HepG2 (cell line): ENCODE measurements around the gene RNU6-1. TPM values are rescaled to one million over a fixed set of nuclear protein-coding genes. Genes with fewer than 3 reads are reported as not detected.
A peak's percentile ranks its signal among the peaks of the same experiment; 100 is the strongest.

Experiments
- ATRX ChIP-seq: sonication (generic); formaldehyde crosslinking; IDR thresholded peaks from 2 replicates; pipeline ENCODE4 v1.4.0; 2020; ENCODE audit warnings: missing genetic modification reagents, borderline replicate concordance
- KMT2A ChIP-seq: sonication (generic); formaldehyde crosslinking; IDR thresholded peaks from 2 replicates; pipeline ENCODE4 v1.4.0; 2020; ENCODE audit warnings: missing genetic modification reagents
- MATR3 ChIP-seq: sonication (generic); formaldehyde crosslinking; IDR thresholded peaks from 2 replicates; pipeline ENCODE4 v1.4.0; 2020; ENCODE audit warnings: missing genetic modification reagents
- NFE2L2 ChIP-seq: fragments of 150-350 bp; IDR thresholded peaks from 2 replicates; pipeline ENCODE4 v1.6.1; 2014; ENCODE audit warnings: low read length
- RAD21 ChIP-seq: fragments of 450-650 bp; formaldehyde crosslinking; IDR thresholded peaks from 2 replicates; pipeline ENCODE4 v1.5.0; 2020; ENCODE audit warnings: mild to moderate bottlenecking
- RFX3 ChIP-seq: IDR thresholded peaks from 2 replicates; pipeline ENCODE4 v1.6.1; 2016; ENCODE audit warnings: missing biosample characterization, missing genetic modification reagents
- SMARCC2 ChIP-seq: fragments of 450-650 bp; IDR thresholded peaks from 2 replicates; pipeline ENCODE4 v1.6.1; 2017; ENCODE audit warnings: antibody characterized with exemption, mild to moderate bottlenecking
- SOX6 ChIP-seq, 2 experiments: fragments of 450-650 bp in 1 of 2; sonication (generic) in 1 of 2; formaldehyde crosslinking in 1 of 2; IDR thresholded peaks; 2 replicates each; pipeline versions ENCODE4 v1.4.0 to v1.6.1; 2017 to 2020; ENCODE audit warnings: antibody characterized with exemption in 1 of 2, mild to moderate bottlenecking in 1 of 2, missing genetic modification reagents in 1 of 2
- ZNF292 ChIP-seq: sonication (generic); formaldehyde crosslinking; IDR thresholded peaks from 2 replicates; pipeline ENCODE4 v1.8.1; 2022; ENCODE audit warnings: mild to moderate bottlenecking, low read depth, missing genetic modification reagents, borderline replicate concordance
- ZNF331 ChIP-seq: sonication (generic); formaldehyde crosslinking; IDR thresholded peaks from 2 replicates; pipeline ENCODE4 v1.4.0; 2020; ENCODE audit warnings: missing genetic modification reagents
- ZNF343 ChIP-seq: sonication (generic); formaldehyde crosslinking; IDR thresholded peaks from 2 replicates; pipeline ENCODE4 v1.4.0; 2020; ENCODE audit warnings: mild to moderate bottlenecking, missing genetic modification reagents
- ZNF432 ChIP-seq: sonication (generic); formaldehyde crosslinking; IDR thresholded peaks from 2 replicates; pipeline ENCODE4 v1.5.0; 2020; ENCODE audit warnings: missing genetic modification reagents, mild to moderate bottlenecking, borderline replicate concordance
- ZNF615 ChIP-seq: sonication (generic); formaldehyde crosslinking; IDR thresholded peaks from 2 replicates; pipeline ENCODE4 v1.5.0; 2020; ENCODE audit warnings: mild to moderate bottlenecking, missing genetic modification reagents, borderline replicate concordance
- ZNF777 ChIP-seq: sonication (generic); formaldehyde crosslinking; IDR thresholded peaks from 2 replicates; pipeline ENCODE4 v1.4.0; 2020; ENCODE audit warnings: missing genetic modification reagents
- ZNF780A ChIP-seq: sonication (generic); formaldehyde crosslinking; IDR thresholded peaks from 2 replicates; pipeline ENCODE4 v1.8.0; 2022; ENCODE audit warnings: mild to moderate bottlenecking, missing genetic modification reagents, moderate library complexity
- polyA plus RNA-seq, 8 experiments: library from polyadenylated mRNA; depleted of rRNA in 3 of 8; stranded (reverse) in 7 of 8; unstranded in 1 of 8; fragments of >200 nt; fragmentation: Illumina TruSeq in 4 of 8; extraction: Trizol in 4 of 8; gene quantifications; 2 replicates each; pipeline versions ENCODE4 v1.2.1 to v1.2.3, GENCODE V29; 2011 to 2016; ENCODE audit warnings: low read depth in 4 of 8, missing spikeins in 1 of 8, mixed read lengths in 1 of 8; ENCODE audit not compliant: insufficient read depth in 1 of 8
- total RNA-seq, 5 experiments: library from RNA; depleted of rRNA; stranded (reverse); fragments of >200 nt; fragmentation: Illumina TruSeq; extraction: Trizol; gene quantifications; 2 replicates each; pipeline ENCODE4 v1.2.3, GENCODE V29; 2016; ENCODE audit warnings: low read depth in 1 of 5
- TF ChIP-seq, protein P1 (sequence below): sonication (generic); formaldehyde crosslinking; IDR thresholded peaks from 2 replicates; pipeline ENCODE4 v1.4.0; 2020; ENCODE audit warnings: mild to moderate bottlenecking, missing genetic modification reagents
- TF ChIP-seq, protein P2 (sequence below): sonication (generic); formaldehyde crosslinking; IDR thresholded peaks from 2 replicates; pipeline ENCODE4 v1.5.1; 2020; ENCODE audit warnings: missing genetic modification reagents, mild to moderate bottlenecking, borderline replicate concordance
- TF ChIP-seq, protein P3 (sequence below): IDR thresholded peaks from 2 replicates; pipeline ENCODE4 v1.6.1; 2016; ENCODE audit warnings: low read depth, control low read depth
- TF ChIP-seq, protein P4 (sequence below): sonication (generic); formaldehyde crosslinking; IDR thresholded peaks from 2 replicates; pipeline ENCODE4 v1.4.0; 2020; ENCODE audit warnings: missing genetic modification reagents, low read depth, mild to moderate bottlenecking, borderline replicate concordance
- TF ChIP-seq, protein P5 (sequence below): sonication (generic); formaldehyde crosslinking; IDR thresholded peaks from 2 replicates; pipeline ENCODE4 v1.4.0; 2020; ENCODE audit warnings: missing genetic modification reagents
- TF ChIP-seq, protein P6 (sequence below): sonication (generic); formaldehyde crosslinking; IDR thresholded peaks from 2 replicates; pipeline ENCODE4 v1.5.1; 2020; ENCODE audit warnings: mild to moderate bottlenecking, missing genetic modification reagents, moderate library complexity

RNU6-1 gene
- total and polyA plus RNA-seq, 2 of the 13 experiments (the other 11 are each of a cell fraction or from before 2014, with no cell fraction given), result under 0.01 TPM; not detected in 1

DNA sequence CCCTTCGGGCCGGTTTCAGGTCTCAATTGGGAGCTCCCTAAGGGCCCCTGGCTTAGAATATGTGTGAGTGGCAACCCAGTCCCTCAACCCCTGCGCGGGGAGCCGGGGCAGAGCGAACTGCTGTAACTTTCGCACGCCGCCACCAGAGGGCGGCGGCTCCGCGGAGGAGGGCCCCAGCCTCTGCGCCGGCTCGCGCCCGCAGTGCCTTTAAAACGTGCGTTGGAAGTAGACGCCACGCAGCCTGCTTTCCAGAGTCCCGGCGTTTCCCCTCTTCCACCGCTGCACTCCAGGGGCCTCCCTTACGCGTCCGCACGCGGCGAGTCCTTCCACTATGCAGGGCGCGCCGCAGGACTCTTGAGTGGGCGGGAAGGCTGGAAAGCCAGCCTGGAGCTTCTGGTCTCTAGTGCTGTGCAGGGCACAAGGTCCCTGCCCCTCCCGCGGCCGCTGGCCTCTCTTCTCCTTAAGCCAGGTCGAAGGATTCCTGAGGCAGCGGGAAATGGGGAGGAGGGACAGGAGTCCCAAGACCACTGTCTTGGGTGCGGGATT is 23.7 kb upstream of the RNU6-1 start (continued):
- TF ChIP-seq SOX6 (IDR thresholded peaks at IDR 0.05), result no peak
- TF ChIP-seq SOX6 (CRISPR knock-in tag; IDR thresholded peaks at IDR 0.05), result peak; percentile 74
- TF ChIP-seq ZNF432 (CRISPR knock-in tag), result no peak
- no peak for TF ChIP-seq MATR3 (CRISPR knock-in tag)
- TF ChIP-seq, protein P1, sequence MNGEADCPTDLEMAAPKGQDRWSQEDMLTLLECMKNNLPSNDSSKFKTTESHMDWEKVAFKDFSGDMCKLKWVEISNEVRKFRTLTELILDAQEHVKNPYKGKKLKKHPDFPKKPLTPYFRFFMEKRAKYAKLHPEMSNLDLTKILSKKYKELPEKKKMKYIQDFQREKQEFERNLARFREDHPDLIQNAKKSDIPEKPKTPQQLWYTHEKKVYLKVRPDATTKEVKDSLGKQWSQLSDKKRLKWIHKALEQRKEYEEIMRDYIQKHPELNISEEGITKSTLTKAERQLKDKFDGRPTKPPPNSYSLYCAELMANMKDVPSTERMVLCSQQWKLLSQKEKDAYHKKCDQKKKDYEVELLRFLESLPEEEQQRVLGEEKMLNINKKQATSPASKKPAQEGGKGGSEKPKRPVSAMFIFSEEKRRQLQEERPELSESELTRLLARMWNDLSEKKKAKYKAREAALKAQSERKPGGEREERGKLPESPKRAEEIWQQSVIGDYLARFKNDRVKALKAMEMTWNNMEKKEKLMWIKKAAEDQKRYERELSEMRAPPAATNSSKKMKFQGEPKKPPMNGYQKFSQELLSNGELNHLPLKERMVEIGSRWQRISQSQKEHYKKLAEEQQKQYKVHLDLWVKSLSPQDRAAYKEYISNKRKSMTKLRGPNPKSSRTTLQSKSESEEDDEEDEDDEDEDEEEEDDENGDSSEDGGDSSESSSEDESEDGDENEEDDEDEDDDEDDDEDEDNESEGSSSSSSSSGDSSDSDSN (CRISPR knock-in tag), result peak; percentile 78
- TF ChIP-seq ZNF331 (CRISPR knock-in tag), result peak; percentile 73
- peak; percentile 81 for TF ChIP-seq ZNF292 (CRISPR knock-in tag)
- peak; percentile 69 for TF ChIP-seq KMT2A (CRISPR knock-in tag)
- no peak for TF ChIP-seq NFE2L2
- TF ChIP-seq, protein P2, sequence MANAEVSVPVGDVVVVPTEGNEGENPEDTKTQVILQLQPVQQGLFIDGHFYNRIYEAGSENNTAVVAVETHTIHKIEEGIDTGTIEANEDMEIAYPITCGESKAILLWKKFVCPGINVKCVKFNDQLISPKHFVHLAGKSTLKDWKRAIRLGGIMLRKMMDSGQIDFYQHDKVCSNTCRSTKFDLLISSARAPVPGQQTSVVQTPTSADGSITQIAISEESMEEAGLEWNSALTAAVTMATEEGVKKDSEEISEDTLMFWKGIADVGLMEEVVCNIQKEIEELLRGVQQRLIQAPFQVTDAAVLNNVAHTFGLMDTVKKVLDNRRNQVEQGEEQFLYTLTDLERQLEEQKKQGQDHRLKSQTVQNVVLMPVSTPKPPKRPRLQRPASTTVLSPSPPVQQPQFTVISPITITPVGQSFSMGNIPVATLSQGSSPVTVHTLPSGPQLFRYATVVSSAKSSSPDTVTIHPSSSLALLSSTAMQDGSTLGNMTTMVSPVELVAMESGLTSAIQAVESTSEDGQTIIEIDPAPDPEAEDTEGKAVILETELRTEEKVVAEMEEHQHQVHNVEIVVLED (CRISPR knock-in tag), result peak; percentile 70
- TF ChIP-seq, protein P3, sequence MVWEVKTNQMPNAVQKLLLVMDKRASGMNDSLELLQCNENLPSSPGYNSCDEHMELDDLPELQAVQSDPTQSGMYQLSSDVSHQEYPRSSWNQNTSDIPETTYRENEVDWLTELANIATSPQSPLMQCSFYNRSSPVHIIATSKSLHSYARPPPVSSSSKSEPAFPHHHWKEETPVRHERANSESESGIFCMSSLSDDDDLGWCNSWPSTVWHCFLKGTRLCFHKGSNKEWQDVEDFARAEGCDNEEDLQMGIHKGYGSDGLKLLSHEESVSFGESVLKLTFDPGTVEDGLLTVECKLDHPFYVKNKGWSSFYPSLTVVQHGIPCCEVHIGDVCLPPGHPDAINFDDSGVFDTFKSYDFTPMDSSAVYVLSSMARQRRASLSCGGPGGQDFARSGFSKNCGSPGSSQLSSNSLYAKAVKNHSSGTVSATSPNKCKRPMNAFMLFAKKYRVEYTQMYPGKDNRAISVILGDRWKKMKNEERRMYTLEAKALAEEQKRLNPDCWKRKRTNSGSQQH (CRISPR knock-in tag), result no peak
- TF ChIP-seq ATRX, result no peak
- TF ChIP-seq, protein P4, sequence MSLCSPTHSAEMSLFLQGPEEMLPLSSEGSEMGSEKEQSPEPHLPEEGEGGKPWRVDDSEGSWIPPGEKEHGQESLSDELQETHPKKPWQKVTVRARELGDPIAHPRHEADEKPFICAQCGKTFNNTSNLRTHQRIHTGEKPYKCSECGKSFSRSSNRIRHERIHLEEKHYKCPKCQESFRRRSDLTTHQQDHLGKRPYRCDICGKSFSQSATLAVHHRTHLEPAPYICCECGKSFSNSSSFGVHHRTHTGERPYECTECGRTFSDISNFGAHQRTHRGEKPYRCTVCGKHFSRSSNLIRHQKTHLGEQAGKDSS (CRISPR knock-in tag), result peak; percentile 77; the same call in 1 of the 2 replicates
- TF ChIP-seq ZNF343 (CRISPR knock-in tag), result peak; percentile 75; the same call in 1 of the 2 replicates
- TF ChIP-seq, protein P5, sequence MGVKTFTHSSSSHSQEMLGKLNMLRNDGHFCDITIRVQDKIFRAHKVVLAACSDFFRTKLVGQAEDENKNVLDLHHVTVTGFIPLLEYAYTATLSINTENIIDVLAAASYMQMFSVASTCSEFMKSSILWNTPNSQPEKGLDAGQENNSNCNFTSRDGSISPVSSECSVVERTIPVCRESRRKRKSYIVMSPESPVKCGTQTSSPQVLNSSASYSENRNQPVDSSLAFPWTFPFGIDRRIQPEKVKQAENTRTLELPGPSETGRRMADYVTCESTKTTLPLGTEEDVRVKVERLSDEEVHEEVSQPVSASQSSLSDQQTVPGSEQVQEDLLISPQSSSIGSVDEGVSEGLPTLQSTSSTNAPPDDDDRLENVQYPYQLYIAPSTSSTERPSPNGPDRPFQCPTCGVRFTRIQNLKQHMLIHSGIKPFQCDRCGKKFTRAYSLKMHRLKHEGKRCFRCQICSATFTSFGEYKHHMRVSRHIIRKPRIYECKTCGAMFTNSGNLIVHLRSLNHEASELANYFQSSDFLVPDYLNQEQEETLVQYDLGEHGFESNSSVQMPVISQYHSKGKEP, result no peak
- peak; percentile 99 for TF ChIP-seq RAD21
- no peak for TF ChIP-seq SMARCC2
- no peak for TF ChIP-seq ZNF780A (CRISPR knock-in tag)
- no peak for TF ChIP-seq RFX3 (CRISPR knock-in tag)
- TF ChIP-seq ZNF615 (CRISPR knock-in tag), result no peak
- TF ChIP-seq, protein P6, sequence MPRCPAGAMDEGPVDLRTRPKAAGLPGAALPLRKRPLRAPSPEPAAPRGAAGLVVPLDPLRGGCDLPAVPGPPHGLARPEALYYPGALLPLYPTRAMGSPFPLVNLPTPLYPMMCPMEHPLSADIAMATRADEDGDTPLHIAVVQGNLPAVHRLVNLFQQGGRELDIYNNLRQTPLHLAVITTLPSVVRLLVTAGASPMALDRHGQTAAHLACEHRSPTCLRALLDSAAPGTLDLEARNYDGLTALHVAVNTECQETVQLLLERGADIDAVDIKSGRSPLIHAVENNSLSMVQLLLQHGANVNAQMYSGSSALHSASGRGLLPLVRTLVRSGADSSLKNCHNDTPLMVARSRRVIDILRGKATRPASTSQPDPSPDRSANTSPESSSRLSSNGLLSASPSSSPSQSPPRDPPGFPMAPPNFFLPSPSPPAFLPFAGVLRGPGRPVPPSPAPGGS (CRISPR knock-in tag), result peak; percentile 67; the same call in 1 of the 2 replicates
- TF ChIP-seq ZNF777, result 0 out of 2 replicates have a peak, but pooled peaks have one; percentile 57
